Esophagus mucosa (tissue), 1 donor: ENCODE data around the gene PPFIA2. TPM values are rescaled to one million over a fixed set of nuclear protein-coding genes. Genes with fewer than 3 reads are reported as not detected.

ENCODE experiments used
- ATAC-seq: fragments of 200-7000 bp; cut with Tn5 transposase; one replicate; pipeline ENCODE4 v1.9.1; 2020
- total RNA-seq: library from RNA; stranded (reverse); gene quantifications from one replicate; pipeline ENCODE4 v1.2.4, GENCODE V29; 2023
- donor health status: DM: yes; HTN: yes; CAD: no.

PPFIA2 gene
- total RNA-seq = not detected

DNA sequence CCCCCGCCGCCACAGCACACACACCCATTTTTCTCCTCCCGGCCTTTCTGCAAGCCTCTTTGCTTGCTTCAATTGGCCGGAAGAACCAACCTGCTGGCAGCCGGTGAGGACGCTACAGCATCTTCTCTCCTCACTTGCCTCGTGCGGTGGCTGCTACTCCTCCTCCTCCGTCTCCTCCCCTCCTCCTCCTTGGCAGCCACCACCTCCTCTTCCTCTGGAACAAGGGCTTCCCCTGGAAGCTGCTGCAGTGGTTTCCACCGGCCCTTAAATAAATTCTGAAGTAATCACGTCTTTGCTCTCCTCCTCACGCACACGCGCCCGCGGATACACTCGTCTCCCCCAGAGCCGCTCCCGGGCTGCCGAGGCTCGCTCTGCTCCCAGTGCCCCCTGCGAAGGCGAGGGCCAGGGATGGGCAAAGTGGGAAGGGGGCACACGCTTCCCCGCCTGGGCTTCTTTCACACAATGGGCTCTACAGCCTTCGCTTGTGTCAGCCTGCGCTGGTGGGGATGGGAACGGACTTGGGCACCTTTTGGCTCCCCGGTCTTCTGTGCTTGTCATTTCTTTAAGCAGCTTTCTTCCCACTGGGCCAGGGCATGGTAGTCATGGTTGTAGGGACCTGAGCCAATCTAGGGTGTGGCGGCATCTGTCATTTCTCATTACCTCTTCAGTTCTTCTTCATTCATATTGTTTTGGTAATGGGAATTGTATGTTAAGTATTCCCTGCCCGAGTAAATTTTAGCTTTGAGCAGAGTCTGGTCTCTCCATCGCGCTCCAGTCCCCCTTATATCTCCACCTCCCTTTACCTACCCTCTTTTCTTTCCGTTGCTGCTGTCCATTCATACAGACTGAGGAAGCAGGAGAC lies at the start of gene PPFIA2:
Gene PPFIA2 (minus strand): TSS at position 161 of the 862 bp plus-strand sequence.
- ATAC-seq = no peak

DNA sequence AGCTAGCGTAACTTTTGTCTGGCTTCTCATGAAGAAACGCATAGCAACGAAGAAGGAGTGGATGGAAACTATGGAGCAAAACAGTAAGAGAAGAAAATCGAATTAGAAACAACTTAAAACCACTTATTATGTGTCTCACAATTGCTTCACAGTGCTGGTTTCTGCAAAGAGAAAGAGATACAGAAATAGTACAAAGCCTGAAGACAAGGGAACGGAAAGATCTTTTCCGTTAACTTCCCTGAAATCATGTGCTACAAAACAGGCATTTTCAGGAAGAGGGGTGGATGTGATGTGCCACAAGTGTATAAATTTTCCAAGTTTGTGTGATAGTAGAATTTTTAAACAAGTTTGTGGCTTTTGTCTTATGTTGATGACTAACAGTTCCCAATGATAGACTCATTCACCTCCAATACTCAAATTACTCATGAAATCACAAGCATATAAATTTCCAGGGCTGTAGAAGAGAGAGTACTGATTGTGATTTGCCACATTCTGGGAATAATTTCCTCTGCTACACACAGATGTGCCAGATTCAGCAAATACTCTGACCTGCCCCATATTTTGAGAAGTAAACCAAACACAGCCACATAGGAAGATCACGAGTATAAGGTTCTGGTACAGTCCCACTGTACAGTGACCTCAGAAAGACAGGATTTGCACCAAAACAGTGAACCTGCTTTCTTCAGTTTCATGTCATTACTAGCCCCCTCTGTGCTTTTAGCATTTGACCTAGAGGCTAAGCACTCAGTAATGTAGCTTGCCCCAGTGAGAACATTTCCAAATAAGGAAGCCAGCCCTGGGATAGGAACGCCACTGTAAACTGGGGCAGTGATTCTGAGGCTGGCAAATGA lies 41.4 kb upstream of the PPFIA2 start:
- no peak for ATAC-seq

DNA sequence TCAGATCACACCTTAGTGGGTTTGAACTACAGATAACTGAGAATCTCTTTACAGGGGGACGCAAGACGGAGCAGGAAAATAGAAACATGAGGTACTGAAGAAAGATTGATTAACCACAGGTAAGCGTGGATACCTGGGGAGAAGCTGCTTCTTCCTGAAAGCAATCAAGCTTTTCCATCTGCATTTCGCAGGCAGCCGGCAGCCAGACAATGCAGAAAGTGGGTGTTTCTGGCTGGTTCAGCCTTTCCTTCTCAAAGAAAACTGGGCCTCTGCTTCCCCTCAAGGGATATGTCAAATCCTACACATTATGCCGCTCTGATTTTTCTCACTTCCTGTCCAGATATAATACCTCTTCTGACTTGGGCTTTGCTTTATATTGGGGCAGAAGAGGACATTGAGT lies 39.1 kb upstream of the PPFIA2 start:
- ATAC-seq = no peak

DNA sequence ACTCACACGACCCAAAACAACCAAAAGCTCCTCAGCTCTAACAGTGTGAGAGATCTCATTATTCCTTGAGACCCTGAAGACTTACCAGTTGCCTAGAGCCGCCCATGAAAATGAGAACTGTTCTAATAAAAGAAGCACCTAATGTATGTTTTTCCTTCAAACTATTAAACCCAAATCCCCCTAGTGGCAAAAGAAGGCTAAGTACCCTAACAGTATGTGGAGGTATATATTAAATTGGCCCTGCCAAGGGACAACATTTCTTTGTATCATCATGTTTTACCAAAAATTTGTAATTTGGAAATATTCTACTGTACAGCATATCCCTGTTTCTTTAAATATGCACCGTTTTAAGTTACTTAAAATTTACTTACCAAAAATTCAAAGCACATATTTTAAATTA lies 38.0 kb upstream of the PPFIA2 start:
- ATAC-seq = no peak

DNA sequence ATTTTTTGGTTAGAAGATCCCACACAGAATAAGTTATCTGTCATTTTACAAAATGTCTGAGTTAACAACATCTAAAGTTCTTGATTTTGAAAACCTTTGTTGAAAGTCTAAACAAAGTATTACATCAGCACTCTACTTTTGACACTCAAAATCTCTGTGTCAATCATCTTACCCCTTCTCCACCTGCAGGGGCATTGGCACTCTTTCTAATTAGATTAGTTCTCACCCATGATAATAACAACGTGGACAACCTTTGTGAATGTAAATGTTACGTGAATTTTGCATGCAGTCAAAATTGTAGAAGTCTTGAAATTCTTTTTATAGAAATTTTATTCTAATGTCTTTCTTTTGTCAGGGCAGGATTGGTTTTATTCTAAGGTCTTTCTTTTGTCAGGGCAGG lies 33.5 kb upstream of the PPFIA2 start:
- ATAC-seq = no peak

DNA sequence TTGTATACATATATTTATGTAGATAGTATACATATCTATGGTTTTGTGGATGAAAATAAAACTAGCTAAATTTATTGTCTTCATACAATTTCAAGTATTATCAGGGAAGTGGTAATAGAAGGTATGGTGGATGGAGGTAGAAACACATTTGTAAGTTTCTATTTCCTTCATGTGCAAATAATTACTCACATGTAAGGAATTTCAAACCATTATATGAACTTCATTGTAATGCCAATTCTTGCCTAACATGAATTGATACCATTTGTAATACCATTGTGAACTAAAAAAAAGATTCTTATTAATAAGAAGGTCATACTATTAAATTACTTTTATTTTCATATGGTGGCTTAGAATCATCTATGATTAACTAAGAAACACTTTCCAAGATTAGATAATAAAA lies 20.1 kb upstream of the PPFIA2 start:
- ATAC-seq = no peak

DNA sequence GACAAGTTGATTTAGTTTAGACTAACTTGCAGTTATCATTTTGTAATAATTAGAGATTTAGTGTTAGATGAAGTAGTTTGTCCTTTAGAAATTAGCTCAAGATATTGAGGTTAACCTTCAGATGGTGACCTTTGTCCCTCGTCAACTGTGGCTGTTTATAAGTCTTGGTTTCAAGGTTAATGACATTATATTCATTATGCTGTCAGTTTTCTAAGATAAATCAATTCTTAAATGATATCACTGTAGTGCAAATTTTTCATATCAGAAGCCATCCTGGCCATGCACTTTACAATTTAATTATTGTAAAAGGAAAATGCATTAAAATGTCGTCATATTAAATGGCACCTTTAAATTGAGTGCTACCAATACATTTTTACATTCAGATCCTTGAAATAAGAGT lies 19.6 kb upstream of the PPFIA2 start:
- no peak for ATAC-seq

DNA sequence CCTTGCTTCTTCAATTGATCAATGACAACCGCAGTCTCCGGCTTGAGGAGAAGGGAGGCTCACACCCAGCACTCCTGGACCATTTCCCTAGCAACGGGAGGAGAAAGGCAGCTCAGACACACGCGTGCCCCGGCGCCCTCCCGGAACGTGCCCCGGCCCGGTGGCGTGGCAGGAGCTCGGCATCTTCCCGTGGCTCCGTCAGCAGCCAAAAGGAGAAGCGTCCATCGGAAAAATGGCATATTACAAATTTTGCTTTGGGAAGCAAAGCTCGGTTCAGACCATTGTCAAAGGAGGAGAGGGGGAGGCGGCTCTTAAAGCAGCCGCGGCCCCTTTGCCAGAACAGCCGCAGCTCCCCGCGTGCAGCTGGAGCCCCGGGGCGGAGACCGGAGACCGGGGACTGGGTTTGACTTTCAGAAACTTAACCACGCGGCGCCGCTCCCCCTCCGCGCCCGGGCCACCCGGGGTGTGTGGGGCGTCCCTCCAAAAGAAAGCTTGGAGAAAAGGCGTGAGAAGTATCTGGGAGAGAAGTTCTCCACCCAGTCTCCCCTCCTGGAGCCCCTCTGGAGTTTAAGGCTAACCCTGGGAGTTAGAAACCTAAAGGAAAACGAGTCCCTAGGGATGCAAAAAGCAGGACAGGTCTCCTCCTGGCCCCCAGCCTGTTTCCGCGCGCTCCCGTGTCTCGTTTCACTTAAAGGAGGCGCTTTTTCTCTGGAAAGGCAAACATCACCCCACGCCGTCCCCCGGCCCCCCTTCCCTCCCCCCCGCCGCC lies 545 bp downstream of the PPFIA2 start:
- ATAC-seq = no peak

DNA sequence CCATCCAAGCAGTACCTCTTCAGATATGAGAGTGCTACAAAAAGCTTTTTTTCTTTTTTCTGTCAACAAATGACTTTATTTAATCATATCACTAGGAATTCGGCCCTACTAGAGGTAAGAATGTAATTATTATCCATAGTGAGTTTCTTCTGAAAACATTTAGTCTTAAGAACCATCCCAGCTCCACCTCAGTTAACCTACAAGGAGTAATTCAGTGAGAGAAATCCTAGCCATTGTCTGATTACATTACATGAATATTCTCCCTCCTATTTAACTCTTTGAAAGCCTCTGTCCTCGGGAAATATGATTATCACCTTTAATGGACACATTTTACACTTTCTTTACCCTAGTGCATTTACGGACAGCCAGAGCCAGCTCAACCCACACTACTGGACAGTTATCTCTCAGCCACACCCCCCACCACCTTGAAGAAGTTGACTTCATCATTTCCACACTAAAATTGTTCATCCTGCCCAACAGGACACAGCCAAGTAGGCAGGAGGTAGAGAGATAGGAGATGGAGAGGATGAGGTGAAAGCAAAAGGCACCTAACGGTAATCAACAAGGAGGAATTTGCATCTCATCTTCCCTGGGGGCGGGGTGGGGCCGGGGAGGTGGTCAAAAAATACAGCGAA lies 1.3 kb downstream of the PPFIA2 start:
- ATAC-seq = no peak

DNA sequence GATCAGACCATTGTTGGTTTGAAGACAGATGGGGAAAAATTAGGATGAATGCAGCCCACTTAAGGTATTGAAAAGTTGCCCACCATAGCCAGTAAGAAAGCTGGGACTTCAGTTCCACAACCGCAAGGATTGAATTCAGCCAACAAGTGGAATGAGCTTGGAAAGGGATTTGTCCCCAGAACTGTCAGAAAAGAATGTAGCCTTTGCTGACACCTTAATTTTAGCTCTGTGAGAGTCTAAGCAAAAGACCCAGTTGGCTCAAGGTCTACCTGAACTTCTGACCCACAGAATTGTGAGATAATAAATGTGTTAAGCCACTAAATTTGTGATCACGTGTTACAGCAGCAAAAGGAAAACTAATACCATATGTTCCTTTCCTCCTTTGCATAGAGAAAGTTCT lies 29.4 kb downstream of the PPFIA2 start:
- no peak for ATAC-seq

DNA sequence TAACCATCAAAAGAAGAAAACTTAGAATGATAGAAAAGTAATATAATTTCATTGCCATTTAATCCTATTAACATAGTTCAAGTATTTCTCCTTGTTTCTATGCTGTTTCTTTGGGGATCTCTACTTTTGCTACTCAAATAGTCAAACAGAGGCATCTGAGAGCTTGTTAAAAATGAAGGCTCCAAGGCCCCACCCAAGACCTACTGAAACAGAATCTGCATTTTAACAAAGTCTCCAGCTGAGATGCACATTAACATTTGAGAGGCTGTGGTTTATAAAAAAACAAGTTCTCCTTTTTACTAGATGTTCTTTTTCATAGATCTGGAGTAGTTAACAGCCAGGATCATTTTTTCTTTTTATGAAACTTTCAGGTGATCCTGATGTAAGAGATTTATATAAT lies 31.8 kb downstream of the PPFIA2 start:
- ATAC-seq = no peak

DNA sequence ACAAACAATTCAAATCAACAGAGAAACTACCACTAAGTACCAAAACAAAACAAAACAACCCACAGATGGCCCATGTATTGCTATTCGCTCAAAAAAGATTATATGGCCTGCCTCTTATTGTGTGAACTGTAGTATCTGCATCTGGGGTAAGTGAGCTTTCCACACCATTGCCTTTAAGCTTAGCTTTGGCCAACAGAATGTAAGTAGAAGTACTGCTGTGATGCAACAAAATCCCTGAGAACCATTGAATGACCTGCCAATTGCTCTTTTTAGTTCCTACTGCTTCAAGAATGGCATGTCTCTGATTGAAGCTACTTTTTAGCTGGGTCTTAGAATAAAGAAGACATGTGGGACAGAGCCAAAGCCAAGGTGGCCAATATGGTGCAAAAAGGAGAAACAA lies 32.5 kb downstream of the PPFIA2 start:
- ATAC-seq = no peak

DNA sequence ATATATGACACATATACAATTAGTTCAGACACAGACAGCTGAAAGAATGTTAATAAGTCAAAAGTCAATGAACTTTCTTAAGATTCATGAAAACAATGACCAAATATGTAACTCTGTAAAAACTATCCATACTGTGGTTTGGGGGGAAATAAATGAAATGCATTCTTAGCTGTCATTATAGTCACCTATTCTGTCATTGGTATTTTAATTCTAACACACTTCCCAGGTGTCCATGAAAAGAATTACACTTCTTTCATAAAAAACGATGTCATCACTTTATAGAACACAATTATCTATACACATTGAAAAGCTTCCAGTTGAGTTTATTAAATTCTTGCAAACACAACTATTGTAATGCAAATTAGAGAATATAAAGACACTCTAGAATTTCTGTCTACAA lies 35.8 kb downstream of the PPFIA2 start:
- no peak for ATAC-seq

DNA sequence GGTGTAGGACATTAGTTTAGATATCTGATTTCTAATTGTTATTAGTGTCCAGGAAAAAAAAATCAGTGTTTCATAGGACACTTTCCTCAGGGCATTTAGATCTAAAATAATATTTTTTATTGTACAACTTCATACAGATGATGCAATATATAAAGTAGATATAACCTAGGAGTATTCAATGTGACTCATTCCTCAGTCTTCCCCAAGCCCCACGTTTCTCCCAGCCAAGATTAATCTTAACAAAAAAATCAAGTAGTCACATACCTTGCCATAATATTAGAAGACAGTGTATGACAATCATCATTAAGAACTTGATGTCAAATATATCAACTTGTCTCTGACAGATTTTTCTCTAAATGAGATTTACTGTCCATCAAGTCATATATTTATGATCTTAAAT lies 37.1 kb downstream of the PPFIA2 start:
- ATAC-seq = no peak

DNA sequence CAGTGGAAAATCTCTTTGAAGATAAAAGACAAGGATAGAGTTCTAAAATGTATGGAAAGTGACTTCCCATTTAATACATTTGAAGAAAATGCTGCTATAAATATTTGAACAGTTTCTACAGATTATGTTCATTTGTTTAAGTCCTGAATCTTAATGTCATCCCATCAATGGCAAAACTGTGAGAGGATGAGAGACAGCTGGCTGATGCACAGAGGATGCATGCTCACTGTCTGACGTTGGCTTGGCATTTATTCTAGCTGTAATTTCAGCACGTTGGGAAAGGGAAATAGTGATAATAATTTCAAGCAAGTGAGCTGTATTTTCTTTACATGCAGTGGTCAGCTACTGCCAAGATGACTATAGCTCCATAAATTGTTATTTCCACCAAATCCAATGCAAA lies 40.5 kb downstream of the PPFIA2 start:
- no peak for ATAC-seq

DNA sequence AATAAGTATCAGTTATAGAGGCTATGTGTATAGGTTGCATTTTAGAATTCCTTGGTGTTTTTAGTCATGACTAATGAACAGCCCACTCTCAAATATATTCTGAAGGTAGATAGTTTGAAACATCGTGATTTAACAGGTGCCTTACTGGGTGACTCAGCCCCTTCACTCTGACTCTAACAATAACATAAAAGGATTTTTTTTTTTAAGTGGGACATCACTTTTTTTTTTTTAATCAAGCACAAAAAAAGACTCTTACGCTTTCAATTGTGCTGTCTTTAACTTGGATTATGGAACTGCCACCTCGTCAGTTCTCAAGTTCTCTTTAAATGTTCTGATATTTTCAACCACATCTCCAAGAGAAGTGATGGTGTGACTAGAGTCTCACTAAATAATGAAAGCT lies 46.6 kb downstream of the PPFIA2 start:
- no peak for ATAC-seq

DNA sequence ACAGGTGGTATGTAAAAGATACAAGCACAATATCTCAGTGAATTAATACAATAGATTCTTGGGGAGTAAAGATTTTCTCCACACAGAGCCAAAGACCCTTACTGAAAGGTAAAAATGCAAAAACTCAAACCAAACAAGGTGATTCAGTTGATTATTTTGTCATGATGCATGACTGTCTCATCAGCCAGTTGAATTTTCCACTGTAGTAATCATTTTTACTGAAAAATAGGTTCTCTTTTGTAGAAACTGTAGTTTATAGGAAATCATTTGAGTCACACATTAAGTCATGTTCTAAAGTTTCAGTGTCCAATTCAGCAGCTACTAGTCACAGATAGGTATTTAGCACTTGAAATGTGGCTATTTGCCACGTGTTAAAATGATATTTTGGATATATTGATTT lies 53.6 kb downstream of the PPFIA2 start:
- no peak for ATAC-seq

DNA sequence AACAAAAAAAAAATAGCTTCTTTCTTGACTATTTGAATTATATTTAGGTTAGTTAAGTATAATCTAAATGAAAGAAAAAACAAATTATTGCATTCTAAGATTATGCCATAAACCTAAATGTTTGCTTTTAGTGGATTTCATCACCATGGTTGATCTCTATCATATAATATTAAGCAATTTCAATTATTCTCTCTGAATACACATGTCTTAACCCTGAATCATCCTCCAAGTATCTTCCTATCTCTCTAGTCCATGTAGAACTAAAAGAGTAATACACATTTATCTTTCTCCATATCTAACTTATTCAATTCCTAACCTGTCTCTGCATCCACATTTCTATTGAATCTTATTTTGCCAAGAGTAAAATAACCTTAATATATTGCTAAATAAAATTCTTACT lies 59.6 kb downstream of the PPFIA2 start:
- no peak for ATAC-seq

DNA sequence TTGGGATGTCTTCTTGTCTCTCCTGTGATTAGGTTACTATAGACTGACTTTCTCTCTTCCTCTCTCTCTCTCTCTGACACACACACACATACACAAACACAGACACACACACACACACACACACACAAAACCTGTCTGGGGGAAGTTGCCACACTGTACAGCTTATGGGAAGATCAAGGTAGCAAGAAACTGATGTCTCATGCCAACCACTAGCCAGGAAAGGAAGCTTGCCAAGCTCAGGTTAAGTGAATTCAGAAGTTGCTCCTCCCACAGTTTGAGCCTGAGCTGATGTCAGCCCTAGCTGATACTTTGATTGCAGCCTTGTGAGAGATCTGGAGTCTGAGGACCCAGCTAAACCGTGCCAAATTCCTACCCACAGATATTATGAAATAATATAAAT lies 67.1 kb downstream of the PPFIA2 start:
- ATAC-seq = no peak

DNA sequence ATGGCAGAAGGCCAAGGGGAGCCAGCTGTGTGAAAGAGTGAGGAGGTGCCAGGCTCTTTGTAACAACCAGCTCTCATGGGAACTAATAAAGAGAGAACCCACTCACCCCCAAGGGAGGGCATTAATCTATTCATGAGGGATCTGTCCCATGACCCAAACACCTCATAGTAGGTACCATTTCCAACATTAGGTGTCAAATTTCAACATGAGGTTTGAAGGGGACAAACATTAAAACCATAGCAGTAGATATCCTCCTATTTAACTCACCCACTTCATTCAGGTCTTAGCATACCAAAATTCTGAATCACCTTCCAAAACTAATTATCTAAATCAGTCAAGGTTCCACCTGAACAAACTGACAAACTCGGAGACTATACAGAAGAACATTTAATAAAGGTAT lies 75.3 kb downstream of the PPFIA2 start:
- ATAC-seq = no peak

DNA sequence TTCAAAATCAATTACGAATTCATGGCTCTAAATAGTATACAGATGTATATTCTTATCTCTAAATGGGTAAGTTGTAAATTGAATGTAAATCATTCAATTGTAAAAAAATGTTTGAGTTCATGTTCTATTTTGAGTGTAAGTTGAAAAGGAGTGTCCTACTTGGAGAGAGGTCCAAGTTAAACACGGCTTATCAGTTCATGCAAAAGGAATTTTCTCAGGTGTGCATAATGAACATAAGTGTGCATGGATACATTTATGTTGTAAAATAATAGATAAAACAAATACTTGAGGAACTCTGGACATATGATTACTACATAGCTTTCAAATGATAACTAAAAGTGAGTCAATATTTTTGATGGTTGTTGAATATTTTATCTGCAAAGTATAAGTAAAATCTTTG lies 79.5 kb downstream of the PPFIA2 start:
- ATAC-seq = no peak

DNA sequence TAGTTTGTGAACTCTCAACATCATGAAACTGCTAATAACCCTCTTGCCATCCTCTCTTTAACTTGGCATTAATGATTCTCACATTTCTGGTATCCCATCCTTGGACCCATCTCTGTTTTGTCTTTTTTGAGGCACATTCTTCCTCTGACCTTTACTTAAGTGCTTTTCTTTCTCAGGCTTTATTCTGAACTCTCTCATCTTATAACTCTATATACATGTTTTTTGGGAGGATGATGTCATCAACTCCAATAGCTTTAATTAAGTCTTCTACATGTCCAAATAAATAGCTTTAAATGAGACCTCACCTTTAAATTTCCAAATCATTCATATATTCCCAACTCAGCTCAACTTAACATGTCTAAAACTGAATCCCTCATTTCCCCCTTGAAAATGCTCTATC lies 88.4 kb downstream of the PPFIA2 start:
- ATAC-seq = no peak

DNA sequence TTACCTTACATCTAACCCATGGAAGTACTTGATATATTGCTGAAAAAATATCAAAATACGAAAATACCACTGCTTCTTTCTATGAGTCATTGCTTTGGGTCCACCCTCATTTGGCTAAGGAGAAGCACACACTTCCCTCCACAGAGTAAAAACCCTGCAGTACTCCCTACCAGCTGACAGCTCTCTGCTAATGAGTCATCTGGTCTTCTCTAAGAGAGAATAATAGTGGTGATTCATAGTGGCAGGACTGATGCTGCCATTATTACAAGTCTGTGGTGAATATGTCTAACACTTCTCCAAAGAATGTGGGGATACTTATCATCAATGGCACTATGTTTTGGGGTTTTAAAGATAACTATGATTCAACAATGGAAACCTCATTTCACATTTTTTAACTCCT lies 90.7 kb downstream of the PPFIA2 start:
- peak; percentile 55 for ATAC-seq
